Transverse colon (tissue), 4 donors: ENCODE data around the gene COL23A1.

Experiments used
- POLR2AphosphoS5 ChIP-seq, 3 donors: sonication (generic); formaldehyde crosslinking; IDR thresholded peaks; one replicate each; pipeline ENCODE4 v1.6.1; 2016; ENCODE audit warnings: antibody characterized with exemption in 3 of 3
- TF ChIP-seq, protein P1 (sequence below), 5 experiments: fragments of 200-600 bp in 3 of 5; fragments of 450-650 bp in 2 of 5; sonication (generic) in 3 of 5; IDR thresholded peaks; 1 replicate in 2 of 5; 2 replicates in 3 of 5; pipeline ENCODE4 v1.5.1; 2016 to 2017; ENCODE audit warnings: antibody characterized with exemption in 5 of 5, inconsistent platforms in 3 of 5, mild to moderate bottlenecking in 2 of 5, moderate library complexity in 1 of 5

DNA sequence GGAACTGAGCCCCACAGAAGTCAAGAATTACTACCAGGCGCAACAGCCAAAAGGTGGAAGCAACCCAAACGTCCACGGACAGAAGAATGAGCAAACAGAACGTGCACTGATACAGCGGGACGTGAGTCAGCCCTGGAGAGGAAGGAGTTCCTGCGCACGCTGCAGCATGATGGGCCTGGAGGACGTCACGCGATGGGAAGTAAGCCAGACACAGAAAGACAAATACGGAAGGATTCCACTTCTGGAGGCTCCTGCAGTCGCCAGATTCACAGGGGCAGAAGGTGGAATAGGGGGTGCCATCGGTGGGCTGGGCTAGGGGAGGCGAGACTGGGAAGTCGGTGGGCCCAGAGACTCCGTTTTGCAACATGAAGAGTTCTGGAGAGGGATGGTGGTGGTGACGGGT, 277.3 kb downstream of the COL23A1 start:
- TF ChIP-seq, protein P1, sequence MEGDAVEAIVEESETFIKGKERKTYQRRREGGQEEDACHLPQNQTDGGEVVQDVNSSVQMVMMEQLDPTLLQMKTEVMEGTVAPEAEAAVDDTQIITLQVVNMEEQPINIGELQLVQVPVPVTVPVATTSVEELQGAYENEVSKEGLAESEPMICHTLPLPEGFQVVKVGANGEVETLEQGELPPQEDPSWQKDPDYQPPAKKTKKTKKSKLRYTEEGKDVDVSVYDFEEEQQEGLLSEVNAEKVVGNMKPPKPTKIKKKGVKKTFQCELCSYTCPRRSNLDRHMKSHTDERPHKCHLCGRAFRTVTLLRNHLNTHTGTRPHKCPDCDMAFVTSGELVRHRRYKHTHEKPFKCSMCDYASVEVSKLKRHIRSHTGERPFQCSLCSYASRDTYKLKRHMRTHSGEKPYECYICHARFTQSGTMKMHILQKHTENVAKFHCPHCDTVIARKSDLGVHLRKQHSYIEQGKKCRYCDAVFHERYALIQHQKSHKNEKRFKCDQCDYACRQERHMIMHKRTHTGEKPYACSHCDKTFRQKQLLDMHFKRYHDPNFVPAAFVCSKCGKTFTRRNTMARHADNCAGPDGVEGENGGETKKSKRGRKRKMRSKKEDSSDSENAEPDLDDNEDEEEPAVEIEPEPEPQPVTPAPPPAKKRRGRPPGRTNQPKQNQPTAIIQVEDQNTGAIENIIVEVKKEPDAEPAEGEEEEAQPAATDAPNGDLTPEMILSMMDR (IDR thresholded peaks at IDR 0.05): no peak
- no peak for TF ChIP-seq POLR2AphosphoS5 (IDR thresholded peaks at IDR 0.05)
